Measurements from ENCODE around the gene PFKFB3. TPM values are rescaled to one million over a fixed set of nuclear protein-coding genes. Genes with fewer than 3 reads are reported as not detected.

Gene PFKFB3
- total and polyA plus RNA-seq, 9 of the 15 experiments (the other 6 are each of a cell fraction or from before 2014, with no cell fraction given), result 0.46 to 21.6 (median 7.8) TPM

GRCh38 chr10:6267941-6268340, 65.2 kb downstream of the PFKFB3 start (continued):
- no peak for TF ChIP-seq ETS1 (conservative IDR thresholded peaks at IDR 0.05; ENCODE audit: control insufficient read depth, low read depth, low read length)
- TF ChIP-seq KDM2B (CRISPR knock-in tag; IDR thresholded peaks at IDR 0.05), result no peak
- TF ChIP-seq TRIM25 (IDR thresholded peaks at IDR 0.05; ENCODE audit: borderline replicate concordance), result no peak
- no peak for TF ChIP-seq NFXL1 (CRISPR knock-in tag; IDR thresholded peaks at IDR 0.05)
- no peak for TF ChIP-seq SNIP1 (IDR thresholded peaks at IDR 0.05; ENCODE audit: low read depth)
- TF ChIP-seq DIDO1 (tag; IDR thresholded peaks at IDR 0.05; ENCODE audit: low read depth), result no peak
- TF ChIP-seq TEAD4 (IDR thresholded peaks at IDR 0.05; ENCODE audit: low read length), result no peak
- no peak for TF ChIP-seq TEAD4 (CRISPR knock-in tag; IDR thresholded peaks at IDR 0.05; ENCODE audit: borderline replicate concordance)
- no peak for TF ChIP-seq ETV1 (tag; conservative IDR thresholded peaks at IDR 0.05; ENCODE audit: low read depth)
- TF ChIP-seq ZNF212 (CRISPR knock-in tag; IDR thresholded peaks at IDR 0.05), result no peak
